Mononuclear cell (primary cell): Measurements from ENCODE around the gene PNMA6F. TPM values are rescaled to one million over a fixed set of nuclear protein-coding genes. Genes with fewer than 3 reads are reported as not detected.

Experiments
- H3K27me3 ChIP-seq: 2 replicates; pipeline ENCODE4 v1.6.0; 2011; ENCODE audit warnings: low read length, control low read depth; ENCODE audit not compliant: insufficient read depth
- H3K4me1 ChIP-seq: 2 replicates; pipeline ENCODE4 v1.5.1; 2011; ENCODE audit warnings: mild to moderate bottlenecking, low read length, control low read depth; ENCODE audit not compliant: insufficient read depth
- H3K4me3 ChIP-seq: 2 replicates; pipeline ENCODE4 v1.5.1; 2011; ENCODE audit warnings: mild to moderate bottlenecking, low read length, moderate library complexity
- H3K9me3 ChIP-seq: 2 replicates; pipeline ENCODE4 v1.5.1; 2011; ENCODE audit warnings: low read depth, mild to moderate bottlenecking, control low read depth, low read length
- total RNA-seq: library from RNA; depleted of rRNA; stranded (reverse); fragments of >200 nt; gene quantifications from one replicate; pipeline ENCODE4 v1.2.3, GENCODE V29; 2012

Gene PNMA6F
- not detected for total RNA-seq

GRCh38 chrX:153321381-153322124, at the start of gene PNMA6F:
TSS of gene PNMA6F (minus strand) at chrX:153321767. CDS start at chrX:153320674, 1,093 bp downstream.
- Histone ChIP-seq H3K9me3 (no peaks in the 10 kb centered on the region), H3K4me1 (no peaks in the 10 kb centered on the region), H3K27me3 (peaks cover 12% of the 10 kb centered on the region), H3K4me3 (no peak within 1 kb of the TSS)

DNA sequence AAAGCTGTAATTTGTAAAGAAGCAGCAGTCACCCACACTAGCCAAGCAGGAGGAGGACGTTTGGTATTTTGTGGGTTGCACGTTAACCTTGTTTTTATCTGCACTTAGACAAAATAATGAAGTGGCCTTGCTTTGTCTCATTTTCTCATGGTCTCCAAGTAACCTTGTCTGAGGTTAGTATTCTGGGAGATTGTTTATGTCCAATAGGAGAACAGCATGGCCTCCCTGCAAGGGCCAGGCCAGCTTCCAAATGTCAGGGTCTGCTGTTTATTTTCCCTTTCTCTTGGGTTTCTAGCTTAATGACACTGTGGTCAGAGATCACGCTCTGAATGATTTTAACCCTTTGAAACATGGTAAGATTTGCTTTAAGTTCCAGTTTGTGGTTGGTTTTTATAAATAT, 49.7 kb upstream of the PNMA6F start:
- H3K4me3 ChIP-seq = no peak overlapping the region
- H3K9me3 ChIP-seq = no peaks in the 10 kb centered on the region
- no peaks in the 10 kb centered on the region for H3K4me1 ChIP-seq
- no peaks in the 10 kb centered on the region for H3K27me3 ChIP-seq

GRCh38 chrX:153370293-153371055, 48.9 kb upstream of the PNMA6F start:
- Histone ChIP-seq H3K4me3 (no peak overlapping the region), H3K27me3 (no peaks in the 10 kb centered on the region), H3K4me1 (no peaks in the 10 kb centered on the region), H3K9me3 (no peaks in the 10 kb centered on the region)

GRCh38 chrX:153366878-153367538, 45.4 kb upstream of the PNMA6F start:
- Histone ChIP-seq H3K4me3 (no peak overlapping the region), H3K27me3 (no peaks in the 10 kb centered on the region), H3K9me3 (no peaks in the 10 kb centered on the region), H3K4me1 (no peaks in the 10 kb centered on the region)

DNA sequence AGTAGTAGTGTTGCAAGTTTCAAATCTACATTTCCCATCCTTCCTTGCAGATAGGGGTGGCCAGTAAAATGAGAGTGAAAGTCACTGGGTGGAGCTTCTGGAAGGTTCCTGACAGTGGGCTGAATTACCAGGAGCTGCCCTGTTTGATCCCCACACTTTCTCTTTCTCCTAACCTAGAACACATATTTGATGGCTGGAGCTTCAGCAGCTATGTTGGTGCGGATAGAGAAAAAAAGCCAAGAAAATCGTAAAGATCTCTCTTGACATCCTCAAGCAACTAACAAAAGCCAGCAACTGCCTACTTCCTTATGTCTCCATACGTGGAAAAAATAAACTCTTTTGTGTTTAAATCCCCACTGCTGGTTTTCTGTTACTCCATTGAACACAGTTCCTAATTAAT, 44.6 kb upstream of the PNMA6F start:
- no peaks in the 10 kb centered on the region for H3K9me3 ChIP-seq
- no peaks in the 10 kb centered on the region for H3K4me1 ChIP-seq
- no peak overlapping the region for H3K4me3 ChIP-seq

GRCh38 chrX:153365670-153366069, 44.1 kb upstream of the PNMA6F start:
- Histone ChIP-seq H3K9me3 (no peaks in the 10 kb centered on the region), H3K4me3 (no peak overlapping the region), H3K4me1 (no peaks in the 10 kb centered on the region), H3K27me3 (no peaks in the 10 kb centered on the region)

More for the DNA sequence above, 44.6 kb upstream of the PNMA6F start:
- H3K27me3 ChIP-seq = no peaks in the 10 kb centered on the region

GRCh38 chrX:153361781-153362397, 40.3 kb upstream of the PNMA6F start:
- H3K9me3 ChIP-seq = no peaks in the 10 kb centered on the region
- no peak overlapping the region for H3K4me3 ChIP-seq

DNA sequence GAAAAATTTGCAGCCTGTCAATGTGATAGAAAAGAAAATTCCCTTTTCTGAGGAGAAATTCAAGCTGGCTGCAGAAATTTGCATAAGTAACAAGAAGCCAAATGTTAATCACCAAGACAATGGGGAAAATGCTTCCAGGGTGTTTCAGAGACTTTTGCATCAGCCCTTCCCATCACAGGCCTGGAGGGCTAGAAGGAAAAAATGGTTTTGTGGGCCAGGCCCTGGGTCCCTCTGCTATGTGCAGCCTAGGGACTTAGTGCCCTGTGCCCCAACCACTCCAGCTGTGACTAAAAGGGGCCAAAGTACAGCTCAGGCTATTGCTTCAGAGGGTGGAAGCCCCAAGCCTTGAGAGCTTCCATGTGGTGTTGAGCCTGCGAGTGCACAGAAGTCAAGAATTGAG, 36.3 kb upstream of the PNMA6F start:
- no peak overlapping the region for H3K4me3 ChIP-seq
- H3K27me3 ChIP-seq = no peaks in the 10 kb centered on the region
- H3K9me3 ChIP-seq = no peaks in the 10 kb centered on the region
- no peaks in the 10 kb centered on the region for H3K4me1 ChIP-seq

More at GRCh38 chrX:153361781-153362397, 40.3 kb upstream of the PNMA6F start:
- Histone ChIP-seq H3K4me1 (no peaks in the 10 kb centered on the region), H3K27me3 (no peaks in the 10 kb centered on the region)

DNA sequence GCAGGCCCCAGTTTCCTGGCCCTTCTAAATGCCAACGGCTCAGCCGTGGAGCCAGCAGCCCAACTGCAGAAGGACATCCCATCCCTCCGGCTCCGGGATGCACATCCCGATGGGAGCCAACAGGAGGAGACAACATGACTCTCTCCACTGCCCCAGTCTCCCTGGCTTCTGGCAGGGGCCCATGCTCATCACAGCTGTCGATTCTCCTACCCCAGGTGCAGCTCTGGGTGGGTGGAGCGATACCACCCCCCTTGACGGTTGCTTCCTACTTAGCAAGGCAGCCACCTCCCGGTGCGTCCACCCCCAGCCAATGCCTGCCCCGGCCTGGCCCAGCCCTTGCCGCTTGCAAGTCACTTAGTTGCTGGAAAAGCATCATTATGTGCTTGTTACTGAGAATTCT, 31.8 kb upstream of the PNMA6F start:
- H3K4me1 ChIP-seq = no peaks in the 10 kb centered on the region

DNA sequence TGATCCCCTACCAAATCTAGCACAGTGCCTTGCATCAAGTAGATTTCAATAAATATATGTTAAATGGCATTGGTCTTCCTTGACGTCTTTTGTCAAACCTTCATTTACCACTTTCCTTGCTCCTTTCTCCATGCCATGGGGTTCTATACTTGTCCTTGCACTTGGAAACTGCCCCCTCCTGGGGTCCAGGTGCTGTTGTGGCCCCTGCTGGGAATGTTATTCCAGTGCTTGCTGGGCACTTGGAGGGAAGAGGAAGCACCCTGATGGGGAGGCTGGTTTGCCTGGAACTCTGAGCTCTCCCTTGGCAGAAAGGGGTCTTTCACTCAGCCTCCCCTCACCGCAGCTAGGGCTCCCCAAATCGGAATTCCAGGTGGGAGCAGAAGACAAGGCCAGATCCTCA, 31.3 kb upstream of the PNMA6F start:
- H3K4me3 ChIP-seq = no peak overlapping the region
- no peaks in the 10 kb centered on the region for H3K4me1 ChIP-seq
- no peaks in the 10 kb centered on the region for H3K9me3 ChIP-seq
- H3K27me3 ChIP-seq = no peaks in the 10 kb centered on the region

More for the DNA sequence above, 31.8 kb upstream of the PNMA6F start:
- H3K4me3 ChIP-seq = no peak overlapping the region
- no peaks in the 10 kb centered on the region for H3K27me3 ChIP-seq
- H3K9me3 ChIP-seq = no peaks in the 10 kb centered on the region

GRCh38 chrX:153351981-153352380, 30.4 kb upstream of the PNMA6F start:
- H3K4me1 ChIP-seq = no peaks in the 10 kb centered on the region
- no peaks in the 10 kb centered on the region for H3K27me3 ChIP-seq
- no peak overlapping the region for H3K4me3 ChIP-seq
- H3K9me3 ChIP-seq = no peaks in the 10 kb centered on the region

GRCh38 chrX:153349952-153350351, 28.4 kb upstream of the PNMA6F start:
- Histone ChIP-seq H3K9me3 (no peaks in the 10 kb centered on the region), H3K4me3 (no peak overlapping the region), H3K4me1 (no peaks in the 10 kb centered on the region), H3K27me3 (no peaks in the 10 kb centered on the region)

DNA sequence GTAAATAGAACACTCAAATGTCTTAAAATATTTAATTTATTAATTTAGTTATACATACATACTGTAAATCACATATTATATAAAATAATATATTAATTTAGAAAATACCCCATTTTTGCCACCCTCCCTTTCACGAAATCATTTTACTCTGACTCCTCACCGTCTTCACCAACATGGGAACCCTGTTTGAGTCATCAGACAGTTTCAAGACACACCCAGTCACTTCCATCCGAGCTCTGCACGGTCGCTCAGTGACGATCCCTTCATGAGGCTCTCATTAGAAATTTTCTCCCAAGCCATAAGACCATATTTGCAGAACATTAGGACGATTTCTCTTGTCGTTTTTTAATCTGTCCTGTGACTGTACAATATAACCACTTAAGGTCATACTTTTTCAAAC, 26.9 kb upstream of the PNMA6F start:
- no peaks in the 10 kb centered on the region for H3K9me3 ChIP-seq
- H3K27me3 ChIP-seq = no peaks in the 10 kb centered on the region
- H3K4me3 ChIP-seq = no peak overlapping the region
- H3K4me1 ChIP-seq = no peaks in the 10 kb centered on the region

GRCh38 chrX:153347530-153347929, 26.0 kb upstream of the PNMA6F start:
- H3K27me3 ChIP-seq = no peaks in the 10 kb centered on the region
- no peak overlapping the region for H3K4me3 ChIP-seq
- H3K4me1 ChIP-seq = no peaks in the 10 kb centered on the region
- no peaks in the 10 kb centered on the region for H3K9me3 ChIP-seq

- H3K27me3 ChIP-seq = no peaks in the 10 kb centered on the region
- H3K4me3 ChIP-seq = no peak overlapping the region
- no peaks in the 10 kb centered on the region for H3K9me3 ChIP-seq
- no peaks in the 10 kb centered on the region for H3K4me1 ChIP-seq
Observed at GRCh38 chrX:153343674-153344073, 22.1 kb upstream of the PNMA6F start.
